ENCODE results near the gene KRT4. TPM values are rescaled to one million over a fixed set of nuclear protein-coding genes. Genes with fewer than 3 reads are reported as not detected.

The KRT4 gene
- total RNA-seq, 1 donor from 2014 or later: 1.3 TPM

DNA sequence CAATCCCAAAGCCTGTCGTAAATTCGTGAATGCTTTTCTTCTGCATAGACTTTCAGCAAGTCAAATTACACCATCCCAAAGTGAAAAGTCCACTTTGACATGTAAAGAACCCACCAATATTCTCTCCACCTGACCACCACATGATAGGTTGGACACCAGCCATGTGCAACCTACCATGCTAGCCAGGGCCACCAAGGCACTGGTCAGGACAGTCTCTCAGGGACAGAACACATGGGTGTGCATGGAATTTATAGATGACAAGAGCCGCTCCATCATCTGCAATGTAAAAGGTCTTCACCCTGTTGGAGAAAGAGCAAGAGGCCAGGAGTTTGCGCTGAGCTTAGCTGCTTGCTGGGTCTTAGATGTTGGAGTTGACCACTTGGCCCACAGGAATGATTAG, 31.4 kb downstream of the KRT4 start:
- H3K27ac Mint-ChIP-seq: no peak overlapping the region
- no peaks in the 10 kb centered on the region for H3K4me1 Mint-ChIP-seq
- TF ChIP-seq, protein P1, sequence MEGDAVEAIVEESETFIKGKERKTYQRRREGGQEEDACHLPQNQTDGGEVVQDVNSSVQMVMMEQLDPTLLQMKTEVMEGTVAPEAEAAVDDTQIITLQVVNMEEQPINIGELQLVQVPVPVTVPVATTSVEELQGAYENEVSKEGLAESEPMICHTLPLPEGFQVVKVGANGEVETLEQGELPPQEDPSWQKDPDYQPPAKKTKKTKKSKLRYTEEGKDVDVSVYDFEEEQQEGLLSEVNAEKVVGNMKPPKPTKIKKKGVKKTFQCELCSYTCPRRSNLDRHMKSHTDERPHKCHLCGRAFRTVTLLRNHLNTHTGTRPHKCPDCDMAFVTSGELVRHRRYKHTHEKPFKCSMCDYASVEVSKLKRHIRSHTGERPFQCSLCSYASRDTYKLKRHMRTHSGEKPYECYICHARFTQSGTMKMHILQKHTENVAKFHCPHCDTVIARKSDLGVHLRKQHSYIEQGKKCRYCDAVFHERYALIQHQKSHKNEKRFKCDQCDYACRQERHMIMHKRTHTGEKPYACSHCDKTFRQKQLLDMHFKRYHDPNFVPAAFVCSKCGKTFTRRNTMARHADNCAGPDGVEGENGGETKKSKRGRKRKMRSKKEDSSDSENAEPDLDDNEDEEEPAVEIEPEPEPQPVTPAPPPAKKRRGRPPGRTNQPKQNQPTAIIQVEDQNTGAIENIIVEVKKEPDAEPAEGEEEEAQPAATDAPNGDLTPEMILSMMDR (IDR thresholded peaks at IDR 0.05; ENCODE audit: unreplicated experiment): no peak
- H3K9me3 Mint-ChIP-seq: peaks cover 3% of the 10 kb centered on the region
- H3K36me3 Mint-ChIP-seq: no peaks in the 10 kb centered on the region
- no peak overlapping the region for H3K4me3 Mint-ChIP-seq
- no peak for DNase-seq (ENCODE audit: low spot score in 2 of 2, unreplicated experiment in 2 of 2)
- peaks cover 75% of the 10 kb centered on the region for H3K27me3 Mint-ChIP-seq (ENCODE audit: low read depth)

DNA sequence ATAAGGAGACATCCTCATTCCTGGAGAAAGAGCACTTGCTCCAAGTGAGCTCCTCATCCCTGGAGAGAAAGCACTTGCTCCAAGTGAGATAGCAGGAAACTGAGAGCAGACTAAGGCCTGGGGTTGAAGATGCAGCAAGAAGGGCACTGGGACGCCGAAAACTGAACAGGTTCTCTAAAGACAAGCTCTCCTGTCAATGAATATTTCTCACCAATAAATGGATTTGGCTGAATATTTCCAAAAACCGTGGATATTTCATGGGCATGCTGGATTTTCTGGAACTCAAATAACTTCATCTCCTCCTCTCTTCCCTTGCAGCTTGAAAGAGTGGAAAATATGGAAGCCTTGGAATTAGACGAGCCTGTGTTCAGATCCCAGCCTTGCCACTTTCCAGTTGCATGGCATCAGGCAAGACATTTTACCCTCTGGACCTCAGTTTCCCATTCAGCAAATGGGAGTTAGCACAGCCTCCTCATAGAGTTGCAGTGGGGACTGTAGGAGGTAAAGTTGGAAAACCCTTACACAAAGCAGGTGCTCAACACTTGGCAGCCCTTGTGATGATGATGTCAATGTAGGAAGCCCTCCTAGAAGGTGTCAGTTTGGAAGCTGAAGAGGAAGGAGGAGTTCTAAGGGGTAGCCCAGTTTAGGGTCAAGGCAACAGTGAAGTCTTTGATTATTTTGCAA, 32.4 kb downstream of the KRT4 start:
- TF ChIP-seq, protein P1 (IDR thresholded peaks at IDR 0.05; ENCODE audit: unreplicated experiment): no peak
- Mint-ChIP-seq H3K4me3 (no peak overlapping the region), H3K36me3 (no peaks in the 10 kb centered on the region), H3K27me3 (ENCODE audit: low read depth) (peaks cover 82% of the 10 kb centered on the region), H3K9me3 (peaks cover 3% of the 10 kb centered on the region), H3K27ac (no peak overlapping the region), H3K4me1 (no peaks in the 10 kb centered on the region)
- DNase-seq (ENCODE audit: low spot score in 2 of 2, unreplicated experiment in 2 of 2): no peak

DNA sequence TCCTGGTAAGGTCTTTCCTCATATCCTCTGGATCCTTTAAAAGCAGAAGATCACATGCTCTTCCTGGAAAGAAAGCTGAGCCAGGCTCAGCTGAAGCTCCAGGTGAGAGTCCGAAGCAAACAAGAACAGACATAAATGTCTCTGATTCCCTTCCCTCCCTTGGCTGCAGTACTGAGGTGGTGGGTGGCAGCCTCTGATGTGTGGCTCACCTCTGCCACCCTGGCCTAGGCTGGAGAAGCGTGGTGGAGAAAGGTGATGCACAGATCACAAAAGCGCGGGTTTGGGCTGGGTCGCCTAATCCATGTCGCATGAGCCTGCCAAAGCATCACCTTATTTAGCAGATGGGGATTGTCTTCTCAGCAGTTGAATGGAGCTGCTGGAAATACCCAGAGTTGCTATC, 34.0 kb downstream of the KRT4 start:
- Mint-ChIP-seq H3K27ac (no peak overlapping the region), H3K27me3 (ENCODE audit: low read depth) (peaks cover 85% of the 10 kb centered on the region), H3K4me1 (no peaks in the 10 kb centered on the region), H3K36me3 (no peaks in the 10 kb centered on the region), H3K9me3 (no peaks in the 10 kb centered on the region), H3K4me3 (no peak overlapping the region)
- TF ChIP-seq, protein P1 (IDR thresholded peaks at IDR 0.05; ENCODE audit: unreplicated experiment): no peak
- no peak for DNase-seq (ENCODE audit: low spot score in 2 of 2, unreplicated experiment in 2 of 2)

DNA sequence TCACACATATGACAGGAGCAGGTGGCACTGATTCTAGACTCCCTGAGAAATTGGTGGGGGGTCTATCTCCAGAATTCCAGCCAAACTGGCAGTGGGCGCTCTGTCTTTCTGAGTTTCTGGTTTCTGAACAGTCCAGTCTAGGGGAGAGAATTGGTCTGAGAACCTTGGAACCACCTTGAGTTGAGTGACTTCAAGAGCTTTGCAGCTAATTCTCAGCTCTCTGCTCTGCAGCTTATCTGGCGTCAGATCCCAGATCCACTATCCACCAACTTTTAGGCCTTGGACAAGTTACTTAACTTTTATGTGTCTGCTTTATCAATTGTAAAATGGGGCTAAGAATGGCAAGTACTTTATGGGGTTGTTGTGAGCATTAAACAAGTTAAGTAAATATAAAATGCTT, 35.1 kb downstream of the KRT4 start:
- no peaks in the 10 kb centered on the region for H3K36me3 Mint-ChIP-seq

DNA sequence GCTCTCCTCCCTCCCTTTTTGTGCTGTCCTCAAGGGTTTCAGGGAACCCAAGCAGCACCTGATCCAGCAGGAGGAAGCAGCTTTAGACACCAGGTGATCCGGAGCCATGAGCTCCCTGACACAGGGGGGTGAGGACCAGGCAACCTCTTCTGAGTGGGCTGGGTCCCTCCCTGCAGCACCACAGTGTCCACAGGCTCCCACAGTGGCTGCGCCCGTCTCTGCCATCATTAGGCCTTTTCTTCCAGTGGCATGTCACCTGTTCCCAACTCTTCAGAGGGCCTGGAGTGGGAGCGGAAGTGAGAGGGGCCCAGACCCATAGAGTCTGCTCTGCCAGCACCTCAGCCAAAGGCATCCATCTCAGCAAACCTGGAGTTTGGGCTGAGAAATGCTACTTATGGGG, 36.4 kb downstream of the KRT4 start:
- H3K4me3 Mint-ChIP-seq: no peak overlapping the region
- no peaks in the 10 kb centered on the region for H3K36me3 Mint-ChIP-seq
- no peak overlapping the region for H3K27ac Mint-ChIP-seq
- H3K9me3 Mint-ChIP-seq: no peaks in the 10 kb centered on the region
- H3K4me1 Mint-ChIP-seq: no peaks in the 10 kb centered on the region
- no peak for DNase-seq (ENCODE audit: low spot score in 2 of 2, unreplicated experiment in 2 of 2)
- H3K27me3 Mint-ChIP-seq (ENCODE audit: low read depth): peaks cover 89% of the 10 kb centered on the region
- TF ChIP-seq, protein P1 (IDR thresholded peaks at IDR 0.05; ENCODE audit: unreplicated experiment): no peak

More for the DNA sequence above, 35.1 kb downstream of the KRT4 start:
- Mint-ChIP-seq H3K4me1 (no peaks in the 10 kb centered on the region), H3K9me3 (no peaks in the 10 kb centered on the region), H3K27me3 (ENCODE audit: low read depth) (peaks cover 86% of the 10 kb centered on the region), H3K27ac (no peak overlapping the region), H3K4me3 (no peak overlapping the region)
- no peak for DNase-seq (ENCODE audit: low spot score in 2 of 2, unreplicated experiment in 2 of 2)
- TF ChIP-seq, protein P1 (IDR thresholded peaks at IDR 0.05; ENCODE audit: unreplicated experiment): no peak

Data from mesothelial cell of epicardium (in vitro differentiated cells).